Thoracic aorta (tissue), 2 donors: ENCODE results near the gene TMEM134. TPM values are rescaled to one million over a fixed set of nuclear protein-coding genes. Genes with fewer than 3 reads are reported as not detected.
"Not testable (repeated sequence)": the region's sequence is repeated elsewhere in the genome, so short reads cannot be mapped to it uniquely, and the experiment has no call there.

Experiments
- ATAC-seq: fragments of 150-250 bp; one replicate; pipeline ENCODE4 v1.8.0; 2017; ENCODE audit warnings: low read depth; ENCODE audit not compliant: insufficient number of reproducible peaks, low FRiP score
- DNase-seq: peaks from one replicate; pipeline ENCODE4 v3.0.0-alpha.2; 2020; ENCODE audit warnings: low spot score
- H3K27ac ChIP-seq, 2 donors: fragments of 200-600 bp; sonication (generic); 1 replicate in 1 of 2; 2 replicates in 1 of 2; pipeline ENCODE4 v1.5.1; 2016; ENCODE audit warnings: mild to moderate bottlenecking in 2 of 2, moderate library complexity in 2 of 2
- H3K27me3 ChIP-seq: fragments of 200-600 bp; sonication (generic); replicated peaks from 2 replicates; pipeline ENCODE4 v1.6.0; 2016; ENCODE audit warnings: mild to moderate bottlenecking; ENCODE audit not compliant: insufficient read depth
- H3K36me3 ChIP-seq: fragments of 200-600 bp; sonication (generic); one replicate; pipeline ENCODE4 v1.5.1; 2016
- H3K4me1 ChIP-seq, 2 donors: fragments of 200-600 bp; sonication (generic); 1 replicate in 1 of 2; 2 replicates in 1 of 2; pipeline versions ENCODE4 v1.5.1 to v1.6.0; 2016; ENCODE audit warnings: low read depth in 2 of 2, mild to moderate bottlenecking in 1 of 2; ENCODE audit not compliant: control insufficient read depth in 1 of 2
- H3K4me3 ChIP-seq: fragments of 200-600 bp; sonication (generic); 2 replicates; pipeline ENCODE4 v1.5.1; 2016; ENCODE audit warnings: mild to moderate bottlenecking
- H3K9me3 ChIP-seq: fragments of 200-600 bp; sonication (generic); 2 replicates; pipeline ENCODE4 v1.5.1; 2016
- CTCF ChIP-seq: fragments of 200-600 bp; sonication (generic); IDR thresholded peaks from one replicate; pipeline ENCODE4 v1.5.1; 2019; ENCODE audit warnings: antibody characterized with exemption
- total RNA-seq, 2 donors: library from RNA; depleted of rRNA; stranded (reverse); fragments of >200 nt; gene quantifications; one replicate each; pipeline versions ENCODE4 v1.1.0 to v1.2.3, GENCODE V29; 2016

The TMEM134 gene
- 10 to 100 TPM; 66.7 to 67.7 TPM for total RNA-seq

- Histone ChIP-seq H3K4me1 (peaks cover 10 to 41% of the 10 kb centered on the region in 2 donors), H3K9me3 (no peaks in the 10 kb centered on the region), H3K4me3 (peak within 1 kb of the TSS; percentile 93), H3K36me3 (no peaks in the 10 kb centered on the region), H3K27ac (peak within 1 kb of the TSS; percentile 89 to 90), H3K27me3 (no peaks in the 10 kb centered on the region)
- ATAC-seq (peak; percentile 55), DNase-seq (peak; percentile 60)
- TF ChIP-seq CTCF: peak; percentile 42
Measured at GRCh38 chr11:67468759-67469507, at the start of gene TMEM134. Gene TMEM134 (minus strand): TSS chr11:67469251. CDS start chr11:67469192, 59 bp downstream.

- Histone ChIP-seq H3K4me1 (no peaks in the 10 kb centered on the region), H3K27ac (no peak overlapping the region), H3K27me3 (no peaks in the 10 kb centered on the region), H3K36me3 (no peaks in the 10 kb centered on the region), H3K9me3 (no peaks in the 10 kb centered on the region), H3K4me3 (no peak overlapping the region)
- no peak for TF ChIP-seq CTCF
- ATAC-seq: no peak
- no peak for DNase-seq
Measured at GRCh38 chr11:67517784-67518552, 48.9 kb upstream of the TMEM134 start.

GRCh38 chr11:67516806-67517205, 47.8 kb upstream of the TMEM134 start:
- Histone ChIP-seq H3K27me3 (no peaks in the 10 kb centered on the region), H3K4me1 (no peaks in the 10 kb centered on the region), H3K9me3 (no peaks in the 10 kb centered on the region), H3K27ac (no peak overlapping the region), H3K36me3 (no peaks in the 10 kb centered on the region), H3K4me3 (no peak overlapping the region)
- TF ChIP-seq CTCF: no peak
- DNase-seq (no peak), ATAC-seq (no peak)

- Histone ChIP-seq H3K36me3 (no peaks in the 10 kb centered on the region), H3K4me3 (no peak overlapping the region), H3K27ac (no peak overlapping the region), H3K4me1 (peaks cover 0 to 2% of the 10 kb centered on the region in 2 donors), H3K27me3 (no peaks in the 10 kb centered on the region), H3K9me3 (no peaks in the 10 kb centered on the region)
- ATAC-seq (no peak), DNase-seq (no peak)
- TF ChIP-seq CTCF: no peak
Measured at GRCh38 chr11:67514116-67514515, 45.1 kb upstream of the TMEM134 start.

GRCh38 chr11:67511558-67511957, 42.5 kb upstream of the TMEM134 start:
- H3K9me3 ChIP-seq, ATAC-seq, DNase-seq, H3K27me3 ChIP-seq, H3K36me3 ChIP-seq, H3K4me3 ChIP-seq, H3K27ac ChIP-seq: not testable (repeated sequence)
- H3K4me1 ChIP-seq: peaks cover 9 to 16% of the 10 kb centered on the region in 2 donors
